ENCODE results near the gene CAPS. TPM values are rescaled to one million over a fixed set of nuclear protein-coding genes. Genes with fewer than 3 reads are reported as not detected.

Gene CAPS
- total RNA-seq, 2 donors from 2014 or later, result 6.6 to 6.7 TPM

GRCh38 chr19:5932609-5933262 is 18.7 kb downstream of the CAPS start:
- Mint-ChIP-seq H3K27ac (no peak overlapping the region), H3K27me3 (ENCODE audit: insufficient read depth) (no peaks in the 10 kb centered on the region), H3K4me3 (no peak overlapping the region), H3K36me3 (ENCODE audit: low read depth) (peaks cover 80% of the 10 kb centered on the region), H3K9me3 (no peaks in the 10 kb centered on the region), H3K4me1 (no peaks in the 10 kb centered on the region)
- Histone ChIP-seq H3K27ac (ENCODE audit: low read depth, low read length) (peak overlapping the region; percentile 49), H3K36me3 (ENCODE audit: control insufficient read depth, insufficient read depth, low read length) (peaks cover 68% of the 10 kb centered on the region), H3K4me3 (ENCODE audit: low read length) (no peak overlapping the region), H3K27me3 (ENCODE audit: control insufficient read depth, insufficient read depth, low read length, poor library complexity, severe bottlenecking) (no peaks in the 10 kb centered on the region), H3K9ac (ENCODE audit: extremely low read depth, low read length, poor library complexity, severe bottlenecking) (no peak overlapping the region), H3K4me1 (ENCODE audit: control insufficient read depth, insufficient read depth, low read length) (no peaks in the 10 kb centered on the region), H3K9me3 (ENCODE audit: control insufficient read depth, low read length) (no peaks in the 10 kb centered on the region)
- no peak for TF ChIP-seq CTCF (conservative IDR thresholded peaks at IDR 0.05)
- 93 to 94% methylated on average over 20 to 21 of the region's 21 CpGs for WGBS, 2 experiments (ENCODE audit: insufficient coverage in 1 of 2, insufficient read length in 1 of 2)
- no peak for DNase-seq

DNA sequence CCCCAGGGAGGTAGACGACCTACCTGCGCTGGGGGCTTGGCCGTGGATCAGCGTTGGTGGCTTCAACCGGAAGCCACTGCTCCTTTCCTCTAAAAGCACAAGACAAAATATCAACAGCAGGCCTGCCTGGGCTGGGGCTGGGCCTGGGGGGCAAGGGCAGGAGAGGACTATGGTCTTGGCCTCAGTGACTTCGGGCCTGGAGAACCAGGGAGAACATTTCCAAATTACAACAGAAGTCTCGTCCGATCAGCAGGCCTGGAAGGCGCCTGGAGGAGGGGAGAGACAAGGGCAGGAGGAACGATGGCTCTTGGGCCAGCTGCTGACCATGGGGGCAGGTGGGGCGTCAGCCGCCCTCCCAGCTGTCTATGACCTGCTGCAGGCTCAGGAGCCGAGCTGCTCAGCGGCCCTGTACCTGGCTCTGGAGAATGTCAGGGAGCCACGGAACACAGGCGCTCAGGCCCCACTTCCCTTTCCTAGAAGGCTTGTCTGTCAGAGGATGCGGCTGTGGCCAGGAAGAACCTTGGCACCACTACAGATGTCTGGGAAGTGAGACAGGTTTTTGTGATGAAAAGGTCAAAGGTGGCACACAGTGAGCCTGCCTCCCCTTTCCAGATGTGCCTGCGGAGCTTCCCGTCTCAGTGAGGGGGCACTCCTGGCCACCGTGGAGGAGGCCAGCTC is 19.5 kb downstream of the CAPS start:
- Mint-ChIP-seq H3K27ac (peak overlapping the region; percentile 81), H3K9me3 (no peaks in the 10 kb centered on the region), H3K4me3 (no peak overlapping the region), H3K4me1 (no peaks in the 10 kb centered on the region), H3K27me3 (ENCODE audit: insufficient read depth) (no peaks in the 10 kb centered on the region), H3K36me3 (ENCODE audit: low read depth) (peaks cover 79% of the 10 kb centered on the region)
- H3K4me3 ChIP-seq (ENCODE audit: low read length), result no peak overlapping the region
- no peak overlapping the region for H3K27ac ChIP-seq (ENCODE audit: low read depth, low read length)
- H3K4me1 ChIP-seq (ENCODE audit: control insufficient read depth, insufficient read depth, low read length), result no peaks in the 10 kb centered on the region
- H3K36me3 ChIP-seq (ENCODE audit: control insufficient read depth, insufficient read depth, low read length), result peaks cover 60% of the 10 kb centered on the region
- no peak overlapping the region for H3K9ac ChIP-seq (ENCODE audit: extremely low read depth, low read length, poor library complexity, severe bottlenecking)
- H3K9me3 ChIP-seq (ENCODE audit: control insufficient read depth, low read length), result no peaks in the 10 kb centered on the region
- 94 to 96% methylated on average over 12 to 20 of the region's 20 CpGs for WGBS, 2 experiments (ENCODE audit: insufficient coverage in 1 of 2, insufficient read length in 1 of 2)
- no peak for TF ChIP-seq CTCF (conservative IDR thresholded peaks at IDR 0.05)
- H3K27me3 ChIP-seq (ENCODE audit: control insufficient read depth, insufficient read depth, low read length, poor library complexity, severe bottlenecking), result no peaks in the 10 kb centered on the region
- no peak for DNase-seq

GRCh38 chr19:5934069-5934401 is 20.0 kb downstream of the CAPS start:
- Histone ChIP-seq H3K4me1 (ENCODE audit: control insufficient read depth, insufficient read depth, low read length) (no peaks in the 10 kb centered on the region), H3K4me3 (ENCODE audit: low read length) (no peak overlapping the region), H3K9me3 (ENCODE audit: control insufficient read depth, low read length) (no peaks in the 10 kb centered on the region), H3K36me3 (ENCODE audit: control insufficient read depth, insufficient read depth, low read length) (peaks cover 59% of the 10 kb centered on the region), H3K27ac (ENCODE audit: low read depth, low read length) (no peak overlapping the region), H3K27me3 (ENCODE audit: control insufficient read depth, insufficient read depth, low read length, poor library complexity, severe bottlenecking) (no peaks in the 10 kb centered on the region), H3K9ac (ENCODE audit: extremely low read depth, low read length, poor library complexity, severe bottlenecking) (no peak overlapping the region)
- DNase-seq, result no peak
- Mint-ChIP-seq H3K27me3 (ENCODE audit: insufficient read depth) (no peaks in the 10 kb centered on the region), H3K4me1 (no peaks in the 10 kb centered on the region), H3K27ac (no peak overlapping the region), H3K9me3 (no peaks in the 10 kb centered on the region), H3K4me3 (no peak overlapping the region), H3K36me3 (ENCODE audit: low read depth) (peaks cover 75% of the 10 kb centered on the region)
- WGBS, 2 experiments (ENCODE audit: insufficient coverage in 1 of 2, insufficient read length in 1 of 2), result 90 to 94% methylated on average over 3 to 5 of the region's 5 CpGs
- TF ChIP-seq CTCF (conservative IDR thresholded peaks at IDR 0.05), result no peak
